Brain pericyte (primary cell): ENCODE results near the gene FAM72C.
"Not testable (repeated sequence)": the region's sequence is repeated elsewhere in the genome, so short reads cannot be mapped to it uniquely, and the experiment has no call there.

ENCODE experiments used
- DNase-seq: peaks from one replicate; pipeline ENCODE4 v3.0.0-alpha.2; 2012; ENCODE audit warnings: low read depth, low spot score

The FAM72C gene

DNA sequence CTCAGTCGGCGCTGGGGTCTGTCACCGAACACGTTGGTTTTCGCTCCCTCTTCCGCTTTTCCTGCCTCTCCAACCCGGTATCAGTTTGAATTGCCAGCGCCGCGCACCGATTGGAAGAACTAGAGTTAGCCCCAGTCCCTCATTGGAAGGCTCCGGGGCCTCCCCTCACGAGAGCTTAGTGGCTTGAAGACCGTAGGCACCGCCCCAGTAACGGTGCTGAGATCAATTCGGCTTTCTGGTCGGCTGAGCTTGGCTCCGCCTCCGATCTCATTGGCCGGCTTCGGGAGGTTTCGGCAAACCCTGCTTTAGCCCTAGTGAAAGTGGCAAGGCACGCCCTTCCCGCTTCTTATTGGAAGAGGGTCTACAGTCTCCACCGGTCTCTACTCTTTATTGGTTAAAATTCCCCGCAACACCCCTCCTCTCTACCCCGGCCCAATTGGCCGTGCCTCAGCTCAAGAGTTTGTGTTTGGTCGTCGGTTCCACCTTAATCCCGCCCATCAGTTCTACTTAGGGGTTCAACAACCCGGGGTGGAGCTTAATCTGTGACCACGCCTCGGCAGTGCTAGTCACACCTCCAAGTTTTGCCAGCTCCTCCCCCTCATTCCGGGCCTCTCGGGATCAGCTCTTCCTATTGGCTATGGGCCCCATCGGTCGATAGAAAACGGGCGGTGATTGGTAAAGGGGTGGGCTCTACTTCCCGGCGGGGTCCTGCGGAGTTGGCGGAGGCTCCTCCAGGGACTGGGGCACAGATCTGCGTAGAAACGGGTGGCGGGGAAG is at the start of gene FAM72C:
FAM72C (minus strand) TSS at position 63 of the 777 bp plus-strand sequence. CDS start 845 bp downstream, outside the sequence.
- DNase-seq, result not testable (repeated sequence)

GRCh38 chr1:144020001-144020738 is 48.4 kb upstream of the FAM72C start:
- not testable (repeated sequence) for DNase-seq

DNA sequence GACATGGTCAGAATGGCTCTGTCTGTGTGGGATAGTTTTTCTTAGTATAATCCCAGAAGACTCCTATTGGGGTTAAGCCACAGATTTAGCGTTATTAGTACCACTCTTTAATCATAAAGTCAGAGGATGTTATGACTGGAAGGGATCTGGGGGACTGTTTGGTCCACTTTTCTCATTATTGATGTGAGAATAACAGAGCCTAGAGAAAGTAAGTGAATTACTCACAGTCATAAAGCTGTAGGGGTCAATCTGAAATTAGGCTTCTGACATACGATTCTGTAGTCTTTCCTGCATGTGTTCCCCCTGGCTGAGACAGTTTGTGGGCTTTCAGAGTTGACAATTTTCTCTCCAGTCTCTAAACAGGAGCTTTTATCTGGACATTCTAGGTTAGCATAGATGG is 47.3 kb upstream of the FAM72C start:
- DNase-seq, result not testable (repeated sequence)

DNA sequence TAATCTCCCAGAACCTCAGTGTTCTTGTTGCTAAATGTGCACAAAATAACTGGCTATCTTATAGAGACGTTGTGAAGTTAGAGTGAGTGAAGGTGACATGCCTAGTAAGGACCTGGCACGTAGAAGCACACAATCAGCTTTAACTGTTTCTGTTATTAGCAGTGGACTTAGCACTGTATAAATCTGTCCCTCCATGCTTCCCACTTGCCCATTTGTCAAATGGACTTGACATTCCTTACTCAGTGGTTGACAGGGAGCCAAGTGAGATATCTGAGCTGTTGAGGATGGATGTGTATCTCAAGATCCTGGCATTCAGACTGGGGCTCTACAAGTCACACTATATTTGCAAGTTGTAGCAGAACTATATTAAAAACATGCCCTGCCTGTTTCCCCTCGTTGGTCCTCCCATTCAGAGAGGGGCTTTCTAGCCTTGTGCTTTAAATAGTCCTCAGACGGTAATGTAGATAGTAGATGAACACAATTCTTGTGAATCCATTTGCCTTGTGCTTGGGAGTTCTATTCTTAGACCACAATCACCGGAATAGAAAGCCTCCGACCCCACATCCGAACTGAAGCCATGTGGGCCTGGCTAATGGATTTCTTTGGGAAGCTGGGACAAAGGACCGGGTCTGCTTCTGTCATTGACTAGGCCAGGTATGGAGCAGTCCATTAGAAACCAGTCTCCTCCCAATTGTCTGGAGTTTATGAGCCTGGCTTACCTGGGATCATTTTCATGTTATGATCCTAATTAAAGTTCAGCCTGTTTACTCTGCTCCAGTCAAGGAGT is 43.6 kb upstream of the FAM72C start:
- not testable (repeated sequence) for DNase-seq

DNA sequence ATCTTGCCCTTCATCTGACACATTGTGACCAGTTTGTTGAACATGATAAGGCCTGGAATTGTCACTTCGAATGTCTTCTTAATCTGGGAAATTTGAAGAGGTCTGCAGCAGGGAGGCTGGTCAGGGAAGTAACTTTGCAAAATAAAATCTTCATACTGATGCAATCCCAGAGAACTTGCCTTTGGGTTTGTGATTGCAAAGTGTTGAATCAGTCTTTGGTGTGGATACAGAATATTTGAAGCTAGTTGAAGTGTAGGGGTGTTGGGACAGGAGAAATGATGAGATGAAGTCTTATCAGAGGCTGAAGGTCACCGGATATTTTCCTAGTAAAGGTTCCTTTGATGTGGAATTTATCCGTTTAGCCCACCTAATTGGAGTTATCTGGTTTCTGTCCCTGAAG is 42.7 kb upstream of the FAM72C start:
- DNase-seq, result not testable (repeated sequence)

GRCh38 chr1:144014121-144014520 is 42.3 kb upstream of the FAM72C start:
- DNase-seq, result not testable (repeated sequence)

GRCh38 chr1:144012168-144012733 is 40.5 kb upstream of the FAM72C start:
- not testable (repeated sequence) for DNase-seq

GRCh38 chr1:144009410-144009809 is 37.6 kb upstream of the FAM72C start:
- DNase-seq, result not testable (repeated sequence)

- not testable (repeated sequence) for DNase-seq
These were observed 32.5 kb upstream of the FAM72C start for GRCh38 chr1:144004259-144004658.

GRCh38 chr1:144003306-144004029 is 31.7 kb upstream of the FAM72C start:
- not testable (repeated sequence) for DNase-seq

- DNase-seq, result not testable (repeated sequence)
These were observed 30.5 kb upstream of the FAM72C start for GRCh38 chr1:144002141-144002881.

DNA sequence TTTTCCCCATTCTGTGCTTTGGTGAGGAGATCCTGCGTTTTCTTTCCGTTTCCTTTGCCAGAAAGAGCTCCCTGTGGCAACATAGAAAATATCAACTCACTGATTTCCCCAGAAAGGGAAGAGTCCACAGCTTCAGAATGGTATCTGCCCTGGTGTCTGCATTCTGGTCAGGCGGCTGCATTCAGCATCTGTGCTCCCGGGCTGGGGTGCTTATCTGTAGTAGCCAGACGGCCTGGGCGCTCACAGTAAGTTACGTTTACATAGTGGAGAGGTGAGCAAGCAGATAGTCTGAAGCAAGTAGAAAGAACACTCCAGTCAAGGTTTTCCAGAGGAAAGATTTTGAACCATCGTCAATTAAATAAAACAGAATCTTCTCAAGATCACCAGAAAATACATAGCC is 29.3 kb upstream of the FAM72C start:
- DNase-seq, result not testable (repeated sequence)

GRCh38 chr1:143996020-143996419 is 24.2 kb upstream of the FAM72C start:
- DNase-seq, result not testable (repeated sequence)

DNA sequence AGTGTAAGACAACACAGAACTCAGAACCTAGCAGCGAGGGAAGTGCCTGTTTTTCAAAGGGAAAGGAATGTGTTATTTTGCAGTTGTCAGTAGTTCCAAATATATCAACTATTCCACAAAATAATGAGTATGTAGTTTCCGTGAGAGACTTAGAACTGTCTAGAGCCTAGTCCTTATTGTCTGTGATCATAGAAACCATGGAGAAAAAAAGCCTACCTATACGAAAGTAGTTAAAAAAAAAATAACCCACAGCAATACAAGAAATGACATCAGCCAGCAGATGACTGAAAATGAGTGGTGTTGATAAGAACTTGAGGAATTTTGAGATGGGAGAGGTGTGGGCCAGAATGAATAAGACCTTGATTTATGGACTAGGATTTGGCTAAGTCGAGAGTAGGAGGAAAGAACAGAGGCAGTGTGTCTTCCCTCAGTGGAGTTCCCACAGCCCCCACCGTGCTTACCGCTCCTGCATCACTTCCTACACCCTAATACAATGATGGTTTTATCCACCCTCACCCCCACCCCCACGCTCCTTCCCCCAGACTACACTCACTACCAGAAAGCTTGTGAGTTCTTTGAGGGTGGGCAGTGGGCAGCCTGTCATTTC is 21.6 kb upstream of the FAM72C start:
- DNase-seq, result not testable (repeated sequence)

- not testable (repeated sequence) for DNase-seq
These were observed 18.9 kb upstream of the FAM72C start for GRCh38 chr1:143990699-143991098.

- not testable (repeated sequence) for DNase-seq
These were observed 17.9 kb upstream of the FAM72C start for GRCh38 chr1:143989719-143990118.

DNA sequence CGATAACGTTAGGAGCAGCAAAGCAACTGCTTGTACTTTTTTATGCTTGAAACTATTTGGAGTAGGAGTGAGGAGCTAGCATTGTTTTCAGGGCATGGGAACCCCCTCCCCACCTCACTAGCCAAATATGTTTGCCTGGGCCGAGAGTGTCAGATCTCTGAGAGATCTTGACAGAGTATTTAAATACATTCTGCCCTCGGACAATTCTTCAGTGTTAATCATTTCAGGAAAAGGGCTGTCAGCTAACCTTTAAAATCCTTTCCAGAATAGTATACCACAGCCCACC is 17.6 kb upstream of the FAM72C start:
- DNase-seq, result not testable (repeated sequence)

DNA sequence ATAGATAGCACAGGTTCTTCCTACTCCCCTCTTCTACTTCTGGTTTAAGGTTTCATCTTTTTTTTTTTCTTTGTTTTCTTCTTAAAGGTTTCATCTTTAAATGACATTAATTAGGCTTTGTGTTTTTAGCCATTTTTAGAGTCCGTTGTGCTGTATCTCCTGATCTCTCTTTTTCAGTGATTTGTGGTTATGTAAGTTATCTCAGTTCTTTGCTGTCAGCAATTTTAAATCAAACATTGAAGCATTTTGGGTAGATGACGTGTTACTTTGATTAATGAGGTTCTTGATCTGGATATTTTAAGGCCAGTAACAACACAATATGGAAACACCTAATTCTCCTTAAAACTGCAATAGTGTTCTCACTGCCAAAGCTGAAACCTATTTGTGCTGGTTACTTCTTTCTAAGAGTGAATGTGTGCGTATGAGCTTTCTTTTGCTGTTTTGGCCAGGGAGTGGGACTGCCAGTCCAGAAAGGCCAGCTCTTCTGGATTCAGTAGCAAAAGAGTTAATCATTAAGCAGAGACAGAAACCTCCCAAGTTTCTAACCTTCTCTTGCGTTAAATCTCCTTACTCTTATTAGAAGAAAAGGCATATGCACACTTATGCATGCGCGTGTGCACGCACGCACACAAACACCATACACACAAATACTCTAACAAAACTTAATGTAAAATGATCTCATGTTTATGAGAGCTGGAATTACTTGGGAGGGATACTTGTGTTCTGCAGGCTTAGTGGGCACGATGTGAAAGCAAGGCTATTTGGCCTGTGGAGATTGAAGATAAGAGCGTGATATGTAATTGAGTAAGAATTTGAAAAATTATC is 17.0 kb upstream of the FAM72C start:
- not testable (repeated sequence) for DNase-seq

- DNase-seq, result not testable (repeated sequence)
These were observed 16.1 kb upstream of the FAM72C start for GRCh38 chr1:143987868-143988267.
